Spinal cord (tissue), 10 donors: ENCODE measurements around the gene TSPAN8. TPM values are rescaled to one million over a fixed set of nuclear protein-coding genes. Genes with fewer than 3 reads are reported as not detected.
"Not testable (repeated sequence)": the region's sequence is repeated elsewhere in the genome, so short reads cannot be mapped to it uniquely, and the experiment has no call there.

Experiments used
- DNase-seq, 6 donors: peaks; one replicate each; pipeline versions ENCODE4 v3.0.0 to v3.0.0-alpha.2; 2013 to 2015; ENCODE audit warnings: low spot score in 6 of 6, low read depth in 4 of 6
- H3K27ac ChIP-seq: one replicate; pipeline ENCODE4 v1.5.1; 2013; ENCODE audit warnings: low read depth, low read length, control low read depth
- H3K27me3 ChIP-seq: one replicate; pipeline ENCODE4 v1.6.1; 2013; ENCODE audit warnings: low read length; ENCODE audit not compliant: control insufficient read depth, insufficient read depth
- H3K36me3 ChIP-seq: one replicate; pipeline ENCODE4 v1.6.1; 2013; ENCODE audit warnings: low read length; ENCODE audit not compliant: control insufficient read depth, insufficient read depth
- H3K4me1 ChIP-seq: one replicate; pipeline ENCODE4 v1.6.1; 2013; ENCODE audit warnings: low read length; ENCODE audit not compliant: control insufficient read depth, insufficient read depth
- H3K4me3 ChIP-seq: one replicate; pipeline ENCODE4 v1.5.1; 2013; ENCODE audit warnings: low read depth, low read length, control low read depth
- H3K9me3 ChIP-seq: one replicate; pipeline ENCODE4 v1.6.1; 2013; ENCODE audit warnings: low read length; ENCODE audit not compliant: control insufficient read depth, insufficient read depth
- WGBS: methylation state at CpG from one replicate; pipeline ENCODE4 v1.1.5; 2013; ENCODE audit warnings: missing lambda C conversion rate; ENCODE audit not compliant: insufficient coverage; 5-methylcytosine and 5-hydroxymethylcytosine counted together
- polyA plus RNA-seq, 2 donors: library from polyadenylated mRNA; unstranded; fragments of 120-200 nt; gene quantifications; one replicate each; pipeline ENCODE4 v1.2.1, GENCODE V29; 2013; ENCODE audit not compliant: insufficient read length in 2 of 2
- total RNA-seq, 2 donors: library from RNA; depleted of rRNA in 1 of 2; stranded (reverse); fragments of 120-200 nt in 1 of 2; fragments of >200 nt in 1 of 2; gene quantifications; one replicate each; pipeline versions ENCODE4 v1.2.3 to v1.2.4, GENCODE V29; 2013 to 2014
- donor health status: healthy.

TSPAN8 gene
- total and polyA plus RNA-seq, 4 donors = 0.35 to 16.1 (median 2.7) TPM

GRCh38 chr12:71166280-71166679 lies 8.5 kb upstream of the TSPAN8 start:
- H3K4me3 ChIP-seq = no peak overlapping the region
- WGBS = 90% methylated on average over 32 of the region's 34 CpGs

GRCh38 chr12:71165780-71166179 lies 8.0 kb upstream of the TSPAN8 start:
- H3K4me3 ChIP-seq, H3K4me1 ChIP-seq, H3K27ac ChIP-seq, DNase-seq, H3K36me3 ChIP-seq, H3K9me3 ChIP-seq, H3K27me3 ChIP-seq: not testable (repeated sequence)
- 100% methylated on average over 3 of the region's 5 CpGs for WGBS

More at GRCh38 chr12:71166280-71166679, 8.5 kb upstream of the TSPAN8 start:
- Histone ChIP-seq H3K27ac (no peak overlapping the region), H3K36me3 (no peaks in the 10 kb centered on the region), H3K27me3 (no peaks in the 10 kb centered on the region), H3K4me1 (peaks cover 2% of the 10 kb centered on the region), H3K9me3 (no peaks in the 10 kb centered on the region)
- DNase-seq = no peak

- H3K36me3 ChIP-seq = no peaks in the 10 kb centered on the region
- H3K27ac ChIP-seq = no peak overlapping the region
- no peaks in the 10 kb centered on the region for H3K9me3 ChIP-seq
- H3K27me3 ChIP-seq = no peaks in the 10 kb centered on the region
- no peak overlapping the region for H3K4me3 ChIP-seq
- H3K4me1 ChIP-seq = peaks cover 2% of the 10 kb centered on the region
- peak in 1 of 6 donors; percentile 55 for DNase-seq
- WGBS = 95% methylated on average over 3 of the region's 5 CpGs
Measured at GRCh38 chr12:71164568-71165197, 6.9 kb upstream of the TSPAN8 start.

GRCh38 chr12:71164166-71164565 lies 6.4 kb upstream of the TSPAN8 start:
- no peaks in the 10 kb centered on the region for H3K36me3 ChIP-seq
- no peak for DNase-seq
- WGBS = no CpG with 5 or more reads among the region's 5 CpGs
- H3K27me3 ChIP-seq = no peaks in the 10 kb centered on the region
- H3K9me3 ChIP-seq = no peaks in the 10 kb centered on the region
- peaks cover 2% of the 10 kb centered on the region for H3K4me1 ChIP-seq
- no peak overlapping the region for H3K27ac ChIP-seq
- H3K4me3 ChIP-seq = no peak overlapping the region

GRCh38 chr12:71162832-71163763 lies 5.3 kb upstream of the TSPAN8 start:
- no peak overlapping the region for H3K27ac ChIP-seq

GRCh38 chr12:71161591-71161990 lies 3.8 kb upstream of the TSPAN8 start:
- Histone ChIP-seq H3K27ac (no peak overlapping the region), H3K36me3 (no peaks in the 10 kb centered on the region), H3K4me1 (peaks cover 2% of the 10 kb centered on the region), H3K4me3 (no peak overlapping the region), H3K9me3 (no peaks in the 10 kb centered on the region), H3K27me3 (no peaks in the 10 kb centered on the region)
- no peak for DNase-seq
- no CpG with 5 or more reads among the region's 1 CpG for WGBS

More at GRCh38 chr12:71162832-71163763, 5.3 kb upstream of the TSPAN8 start:
- Histone ChIP-seq H3K4me3 (no peak overlapping the region), H3K4me1 (peaks cover 2% of the 10 kb centered on the region), H3K36me3 (no peaks in the 10 kb centered on the region), H3K9me3 (no peaks in the 10 kb centered on the region), H3K27me3 (no peaks in the 10 kb centered on the region)
- WGBS = 37% methylated on average over 5 of the region's 8 CpGs
- DNase-seq = no peak

- Histone ChIP-seq H3K4me1 (peaks cover 2% of the 10 kb centered on the region), H3K27me3 (no peaks in the 10 kb centered on the region), H3K4me3 (no peak overlapping the region), H3K36me3 (no peaks in the 10 kb centered on the region), H3K27ac (no peak overlapping the region), H3K9me3 (no peaks in the 10 kb centered on the region)
- 100% methylated on average over 1 of the region's 4 CpGs for WGBS
- no peak for DNase-seq
Measured at GRCh38 chr12:71160585-71160984, 2.8 kb upstream of the TSPAN8 start.

- no peak overlapping the region for H3K27ac ChIP-seq
- no peak for DNase-seq
- no peaks in the 10 kb centered on the region for H3K36me3 ChIP-seq
- H3K9me3 ChIP-seq = no peaks in the 10 kb centered on the region
- no peak overlapping the region for H3K4me3 ChIP-seq
- no peaks in the 10 kb centered on the region for H3K27me3 ChIP-seq
- H3K4me1 ChIP-seq = peaks cover 2% of the 10 kb centered on the region
Measured at GRCh38 chr12:71159878-71160277, 2.1 kb upstream of the TSPAN8 start.

- Histone ChIP-seq H3K36me3 (no peaks in the 10 kb centered on the region), H3K27ac (no peak overlapping the region), H3K4me3 (no peak overlapping the region), H3K27me3 (no peaks in the 10 kb centered on the region), H3K9me3 (no peaks in the 10 kb centered on the region), H3K4me1 (peaks cover 2% of the 10 kb centered on the region)
- DNase-seq = no peak
Measured at GRCh38 chr12:71159264-71159663, 1.5 kb upstream of the TSPAN8 start.
